ENCODE measurements around the gene TRRAP. TPM values are rescaled to one million over a fixed set of nuclear protein-coding genes. Genes with fewer than 3 reads are reported as not detected.
A peak's percentile ranks its signal among the peaks of the same experiment; 100 is the strongest.

Gene TRRAP
- polyA plus RNA-seq, 2 of the 4 experiments (the other 2 are of a cell fraction) = 12.2 to 22.1 TPM

GRCh38 chr7:98903246-98903645 is 24.9 kb downstream of the TRRAP start:
- H3K4me3 ChIP-seq = no peak overlapping the region
- no peak overlapping the region for H3K4me2 ChIP-seq
- ChIA-PET CTCF (interaction anchor here (1.0 to 1.6 kb wide), 5 partner anchors 11 to 25 kb away, joined by 3 to 9 read pairs (median 4); partner anchors contain the start of gene TRRAP), POLR2A (no interaction called here)
- H3K4me1 ChIP-seq = no peaks in the 10 kb centered on the region
- H3K27ac ChIP-seq = no peak overlapping the region
- WGBS (ENCODE audit: missing lambda C conversion rate) = 97% methylated on average over 4 of the region's 4 CpGs
- FAIRE-seq = no peak
- no peaks in the 10 kb centered on the region for H3K9me3 ChIP-seq
- TF ChIP-seq TFCP2L1 (CRISPR knock-in tag; IDR thresholded peaks at IDR 0.05) = no peak
- no peak for ATAC-seq
- no peak for DNase-seq (ENCODE audit: low read depth in 1 of 2, low spot score in 1 of 2)

- CTCF ChIA-PET = interaction anchor here (0.7 to 1.2 kb wide), 4 partner anchors 10 to 79 kb away, joined by 3 to 4 read pairs (median 4); no protein-coding TSS in a partner anchor
These were observed 29.2 kb downstream of the TRRAP start for GRCh38 chr7:98907570-98907969.

GRCh38 chr7:98908585-98908984 is 30.3 kb downstream of the TRRAP start:
- no peak overlapping the region for H3K27ac ChIP-seq
- H3K9me3 ChIP-seq = no peaks in the 10 kb centered on the region
- ChIA-PET CTCF (interaction anchor here (0.7 to 1.2 kb wide), 3 partner anchors 9 to 80 kb away, joined by 3 to 4 read pairs (median 3); no protein-coding TSS in a partner anchor), POLR2A (no interaction called here)
- no peak for ATAC-seq
- 97% methylated on average over 19 of the region's 19 CpGs for WGBS (ENCODE audit: missing lambda C conversion rate)
- no peaks in the 10 kb centered on the region for H3K4me1 ChIP-seq
- no peak for FAIRE-seq
- H3K4me3 ChIP-seq = no peak overlapping the region
- TF ChIP-seq ATOH8 (CRISPR knock-in tag; IDR thresholded peaks at IDR 0.05; ENCODE audit: low read depth) = no peak
- TF ChIP-seq E2F6 (IDR thresholded peaks at IDR 0.05; ENCODE audit: borderline replicate concordance, low read depth) = no peak
- no peak for TF ChIP-seq ESRRA (IDR thresholded peaks at IDR 0.05; ENCODE audit: borderline replicate concordance, low read length)
- no peak for TF ChIP-seq HOXB5 (CRISPR knock-in tag; IDR thresholded peaks at IDR 0.05)
- TF ChIP-seq ELK1 (IDR thresholded peaks at IDR 0.05; ENCODE audit: low read depth, low read length) = no peak
- TF ChIP-seq CHD2 (IDR thresholded peaks at IDR 0.05; ENCODE audit: low read length, partially characterized antibody) = no peak
- no peak for TF ChIP-seq CBX2 (IDR thresholded peaks at IDR 0.05; ENCODE audit: borderline replicate concordance, low read depth)
- TF ChIP-seq ZFP36 (IDR thresholded peaks at IDR 0.05; ENCODE audit: borderline replicate concordance, partially characterized antibody) = no peak
- TF ChIP-seq NPAS2 (CRISPR knock-in tag; IDR thresholded peaks at IDR 0.05; ENCODE audit: borderline replicate concordance) = no peak
- TF ChIP-seq POLR2A (IDR thresholded peaks at IDR 0.05; ENCODE audit: low read length) = no peak
- no peak for TF ChIP-seq CBX8 (IDR thresholded peaks at IDR 0.05)
- TF ChIP-seq RARB (CRISPR knock-in tag; IDR thresholded peaks at IDR 0.05) = no peak
- no peak for TF ChIP-seq EHF (CRISPR knock-in tag; IDR thresholded peaks at IDR 0.05)
- TF ChIP-seq HEYL (CRISPR knock-in tag; IDR thresholded peaks at IDR 0.05) = no peak
- no peak for TF ChIP-seq POLR2AphosphoS2 (conservative IDR thresholded peaks at IDR 0.05; ENCODE audit: low read length)
- TF ChIP-seq RFX5 (IDR thresholded peaks at IDR 0.05) = no peak
- no peak for TF ChIP-seq RCOR1 (IDR thresholded peaks at IDR 0.05; ENCODE audit: low read depth, low read length)
- no peak for TF ChIP-seq PBX3 (IDR thresholded peaks at IDR 0.05)
- no peak for DNase-seq (ENCODE audit: low read depth in 1 of 2, low spot score in 1 of 2)
- no peak overlapping the region for H3K4me2 ChIP-seq

More at GRCh38 chr7:98907570-98907969, 29.2 kb downstream of the TRRAP start:
- H3K4me3 ChIP-seq = no peak overlapping the region
- TF ChIP-seq HES2 (IDR thresholded peaks at IDR 0.05) = no peak
- no peak for TF ChIP-seq ZFP36 (IDR thresholded peaks at IDR 0.05; ENCODE audit: borderline replicate concordance, partially characterized antibody)
- TF ChIP-seq HOXB13 (CRISPR knock-in tag; IDR thresholded peaks at IDR 0.05; ENCODE audit: low read depth) = no peak
- no peak for TF ChIP-seq PHF8 (IDR thresholded peaks at IDR 0.05; ENCODE audit: borderline replicate concordance, low read depth)
- no peak for TF ChIP-seq MAFK (IDR thresholded peaks at IDR 0.05; ENCODE audit: partially characterized antibody)
- TF ChIP-seq FOSL2 (IDR thresholded peaks at IDR 0.05) = no peak
- no peak for TF ChIP-seq FOSL2 (CRISPR knock-in tag; IDR thresholded peaks at IDR 0.05)
- TF ChIP-seq MYC (IDR thresholded peaks at IDR 0.05; ENCODE audit: borderline replicate concordance, low read length) = no peak
- no peak for TF ChIP-seq FOXS1 (CRISPR knock-in tag; IDR thresholded peaks at IDR 0.05)
- FAIRE-seq = no peak
- no peaks in the 10 kb centered on the region for H3K9me3 ChIP-seq
- POLR2A ChIA-PET = no interaction called here
- H3K27ac ChIP-seq = no peak overlapping the region
- peak in 1 of 2 experiments; percentile 17 for DNase-seq (ENCODE audit: low read depth in 1 of 2, low spot score in 1 of 2)
- 92% methylated on average over 5 of the region's 5 CpGs for WGBS (ENCODE audit: missing lambda C conversion rate)
- no peaks in the 10 kb centered on the region for H3K4me1 ChIP-seq
- peak; percentile 44 to 53; a peak in 3 of 6 replicates for ATAC-seq
- H3K4me2 ChIP-seq = no peak overlapping the region
